Duodenal mucosa (tissue), 2 donors: Measurements from ENCODE around the gene TSHZ2.

Source experiments
- H3K27ac ChIP-seq: one replicate; pipeline ENCODE4 v1.7.0; 2013; ENCODE audit warnings: low read depth, low read length
- H3K27me3 ChIP-seq, 2 donors: one replicate each; pipeline ENCODE4 v1.7.0; 2013; ENCODE audit warnings: low read length in 2 of 2, control low read depth in 1 of 2; ENCODE audit not compliant: insufficient read depth in 2 of 2, control insufficient read depth in 1 of 2
- H3K36me3 ChIP-seq, 2 donors: one replicate each; pipeline ENCODE4 v1.7.0; 2013; ENCODE audit warnings: low read length in 2 of 2, control low read depth in 1 of 2; ENCODE audit not compliant: insufficient read depth in 2 of 2, control insufficient read depth in 1 of 2
- H3K4me1 ChIP-seq, 2 donors: one replicate each; pipeline ENCODE4 v1.7.0; 2013; ENCODE audit warnings: low read length in 2 of 2, control low read depth in 1 of 2; ENCODE audit not compliant: insufficient read depth in 2 of 2, control insufficient read depth in 1 of 2
- H3K4me3 ChIP-seq, 2 donors: one replicate each; pipeline ENCODE4 v1.7.0; 2013; ENCODE audit warnings: low read length in 2 of 2, low read depth in 1 of 2
- H3K9ac ChIP-seq, 2 donors: one replicate each; pipeline ENCODE4 v1.7.0; 2013; ENCODE audit warnings: low read length in 2 of 2, low read depth in 1 of 2
- H3K9me3 ChIP-seq, 2 donors: one replicate each; pipeline ENCODE4 v1.7.0; 2013; ENCODE audit warnings: low read length in 2 of 2, control low read depth in 1 of 2; ENCODE audit not compliant: control insufficient read depth in 1 of 2

The TSHZ2 gene

DNA sequence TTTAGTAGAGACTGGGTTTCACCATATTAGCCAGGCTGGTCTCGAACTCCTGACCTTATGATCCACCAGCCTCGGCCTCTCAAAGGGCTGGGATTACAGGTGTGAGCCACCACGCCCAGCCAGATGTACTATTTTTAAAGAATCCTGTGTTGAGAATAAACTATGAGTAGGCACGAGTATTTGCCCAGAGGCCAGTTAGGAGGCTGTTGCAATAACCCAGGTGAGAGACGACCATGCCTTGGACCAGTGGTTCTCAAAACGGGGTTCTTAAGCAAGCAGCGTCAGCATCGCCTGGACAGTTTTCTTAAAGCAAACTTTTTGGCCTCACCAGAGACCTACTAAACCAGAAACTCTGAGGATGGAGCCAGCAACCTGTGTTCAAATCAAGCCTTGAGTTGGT lies 362.7 kb downstream of the TSHZ2 start:
- no peak overlapping the region for H3K9ac ChIP-seq
- no peaks in the 10 kb centered on the region for H3K27me3 ChIP-seq
- peaks cover 0 to 4% of the 10 kb centered on the region in 2 donors for H3K4me1 ChIP-seq
- H3K4me3 ChIP-seq: no peak overlapping the region
- no peak overlapping the region for H3K27ac ChIP-seq
- H3K36me3 ChIP-seq: no peaks in the 10 kb centered on the region
- H3K9me3 ChIP-seq: no peaks in the 10 kb centered on the region

DNA sequence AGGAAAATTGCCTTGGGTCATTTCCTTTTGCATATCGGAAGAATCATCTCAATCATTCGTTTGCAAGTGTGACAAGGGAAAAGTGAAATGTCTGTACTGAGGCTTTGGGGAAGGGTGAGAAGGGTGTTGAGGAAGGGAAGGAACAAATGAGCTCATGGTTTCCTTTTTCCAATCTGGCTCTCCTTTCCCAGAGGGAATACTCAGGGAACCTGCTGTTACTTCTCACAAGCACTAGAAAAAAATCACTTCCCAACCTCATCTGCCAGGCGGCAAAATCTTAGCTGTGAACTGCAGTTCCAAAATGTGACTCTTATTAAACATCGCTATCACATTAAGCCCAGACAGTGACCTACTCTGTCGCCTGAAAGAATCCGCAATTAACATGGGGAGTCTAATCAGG lies 363.4 kb downstream of the TSHZ2 start:
- no peaks in the 10 kb centered on the region for H3K36me3 ChIP-seq
- H3K4me3 ChIP-seq: no peak overlapping the region
- H3K27ac ChIP-seq: no peak overlapping the region
- H3K9me3 ChIP-seq: no peaks in the 10 kb centered on the region
- no peaks in the 10 kb centered on the region for H3K27me3 ChIP-seq
- peaks cover 0 to 4% of the 10 kb centered on the region in 2 donors for H3K4me1 ChIP-seq
- H3K9ac ChIP-seq: no peak overlapping the region

DNA sequence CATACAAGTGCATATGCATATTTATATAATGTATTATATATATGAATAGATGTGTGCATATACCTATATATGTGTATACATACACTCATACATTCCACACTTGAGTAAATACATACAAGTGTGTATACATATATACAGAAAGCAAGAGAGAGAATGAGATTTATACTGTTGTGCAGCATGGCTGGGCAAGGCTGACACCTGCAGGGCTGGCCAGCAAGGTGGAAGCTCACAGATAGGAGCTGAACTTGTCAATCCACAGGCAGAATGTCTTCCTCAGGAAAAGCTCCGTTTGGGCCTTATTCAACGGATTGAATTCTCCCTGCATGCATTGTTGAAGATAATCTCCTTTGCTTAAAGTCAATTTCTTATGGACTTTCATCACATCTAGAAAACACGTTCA lies 364.7 kb downstream of the TSHZ2 start:
- Histone ChIP-seq H3K27ac (no peak overlapping the region), H3K36me3 (no peaks in the 10 kb centered on the region), H3K9me3 (no peaks in the 10 kb centered on the region), H3K27me3 (no peaks in the 10 kb centered on the region), H3K4me3 (no peak overlapping the region), H3K9ac (no peak overlapping the region), H3K4me1 (peaks cover 0 to 4% of the 10 kb centered on the region in 2 donors)

DNA sequence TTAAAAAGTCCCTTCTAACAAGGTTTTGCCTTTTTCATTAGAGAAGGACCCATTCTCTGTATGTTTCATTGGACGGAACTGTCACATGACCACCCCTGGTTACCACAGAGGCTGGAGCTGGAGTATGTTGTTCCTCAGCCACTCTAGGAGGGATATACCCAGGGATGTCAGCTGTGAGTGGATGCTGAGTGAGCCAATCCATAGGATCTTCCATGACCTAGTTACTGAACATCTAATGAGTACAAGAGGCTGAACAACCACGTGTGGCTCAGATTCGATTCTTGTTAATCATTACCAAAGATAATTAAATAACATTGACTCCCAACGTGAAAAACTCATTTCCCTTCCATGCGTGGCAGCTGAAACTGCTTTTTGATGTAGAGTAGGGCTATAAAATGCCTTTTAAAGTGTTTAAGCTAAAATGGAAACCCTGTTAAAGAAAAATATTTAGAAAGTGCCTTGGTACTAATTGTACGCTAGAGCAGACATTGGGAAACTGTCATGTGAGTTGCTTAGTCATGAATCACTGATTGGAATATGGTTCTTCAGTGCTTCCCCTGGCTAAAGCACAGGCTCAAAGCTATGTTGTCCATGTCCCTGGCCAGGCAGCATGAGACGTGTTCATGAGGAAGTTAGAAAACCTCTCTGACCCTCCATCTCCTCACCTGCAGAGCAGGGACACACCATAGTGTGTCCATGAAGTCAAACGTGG lies 365.4 kb downstream of the TSHZ2 start:
- Histone ChIP-seq H3K27ac (no peak overlapping the region), H3K9ac (no peak overlapping the region), H3K4me1 (peaks cover 0 to 4% of the 10 kb centered on the region in 2 donors)

DNA sequence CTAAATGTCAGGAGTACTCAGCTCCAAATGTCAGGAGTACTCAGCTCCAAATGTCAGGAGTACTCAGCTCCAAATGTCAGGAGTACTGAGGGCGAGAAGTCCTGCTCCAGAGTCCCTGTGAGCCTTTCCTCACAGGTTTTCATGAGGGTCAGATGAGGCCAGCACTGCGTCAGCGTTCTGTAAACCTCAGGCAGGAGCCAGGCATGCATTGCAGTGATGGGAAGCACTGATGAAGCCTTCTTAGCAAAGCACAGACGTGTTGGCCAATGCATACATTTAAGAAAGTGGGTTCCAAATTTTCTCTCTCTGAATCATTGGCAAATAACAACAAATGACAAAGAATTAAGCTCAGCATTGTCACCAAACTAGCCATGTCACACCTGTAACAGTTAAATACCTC lies 366.6 kb downstream of the TSHZ2 start:
- Histone ChIP-seq H3K36me3 (no peaks in the 10 kb centered on the region), H3K27ac (no peak overlapping the region), H3K9ac (no peak overlapping the region), H3K4me3 (no peak overlapping the region), H3K27me3 (no peaks in the 10 kb centered on the region), H3K9me3 (no peaks in the 10 kb centered on the region), H3K4me1 (peaks cover 0 to 4% of the 10 kb centered on the region in 2 donors)

More for the DNA sequence above, 365.4 kb downstream of the TSHZ2 start:
- H3K36me3 ChIP-seq: no peaks in the 10 kb centered on the region
- no peaks in the 10 kb centered on the region for H3K27me3 ChIP-seq
- H3K9me3 ChIP-seq: no peaks in the 10 kb centered on the region
- no peak overlapping the region for H3K4me3 ChIP-seq

GRCh38 chr20:53342429-53342828 lies 370.3 kb downstream of the TSHZ2 start:
- no peaks in the 10 kb centered on the region for H3K27me3 ChIP-seq
- H3K36me3 ChIP-seq: no peaks in the 10 kb centered on the region
- peaks cover 0 to 2% of the 10 kb centered on the region in 2 donors for H3K4me1 ChIP-seq
- H3K9me3 ChIP-seq: no peaks in the 10 kb centered on the region
- H3K27ac ChIP-seq: no peak overlapping the region
- H3K9ac ChIP-seq: no peak overlapping the region
- no peak overlapping the region for H3K4me3 ChIP-seq

- no peaks in the 10 kb centered on the region for H3K9me3 ChIP-seq
- H3K27me3 ChIP-seq: no peaks in the 10 kb centered on the region
- H3K4me1 ChIP-seq: no peaks in the 10 kb centered on the region
- H3K36me3 ChIP-seq: no peaks in the 10 kb centered on the region
- peak overlapping the region; percentile 11 to 53 for H3K4me3 ChIP-seq
- H3K9ac ChIP-seq: no peak overlapping the region
- no peak overlapping the region for H3K27ac ChIP-seq
Observed at GRCh38 chr20:53343448-53343847, 371.3 kb downstream of the TSHZ2 start.

DNA sequence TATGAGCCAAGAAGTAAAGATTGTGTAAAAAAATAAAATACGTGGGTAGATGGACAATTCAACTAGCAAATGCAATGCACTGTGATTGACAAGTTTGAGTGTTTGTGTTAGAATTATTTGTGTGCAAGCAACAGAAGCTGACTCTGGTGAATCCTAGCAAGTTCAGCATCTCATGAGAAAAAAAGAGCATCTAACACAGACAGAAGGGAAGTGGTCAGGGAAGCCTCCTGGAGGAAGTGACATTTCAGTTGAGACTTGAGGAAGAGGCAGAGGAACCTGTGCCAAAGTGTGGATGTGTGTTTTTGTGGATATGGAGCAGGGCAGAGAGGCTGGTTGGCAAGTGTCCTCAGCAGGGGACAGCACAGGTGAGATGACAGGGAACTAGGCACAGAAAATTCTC lies 372.7 kb downstream of the TSHZ2 start:
- no peak overlapping the region for H3K27ac ChIP-seq
- no peak overlapping the region for H3K9ac ChIP-seq
- no peaks in the 10 kb centered on the region for H3K4me1 ChIP-seq
- no peaks in the 10 kb centered on the region for H3K9me3 ChIP-seq
- no peaks in the 10 kb centered on the region for H3K27me3 ChIP-seq
- H3K4me3 ChIP-seq: no peak overlapping the region
- no peaks in the 10 kb centered on the region for H3K36me3 ChIP-seq

DNA sequence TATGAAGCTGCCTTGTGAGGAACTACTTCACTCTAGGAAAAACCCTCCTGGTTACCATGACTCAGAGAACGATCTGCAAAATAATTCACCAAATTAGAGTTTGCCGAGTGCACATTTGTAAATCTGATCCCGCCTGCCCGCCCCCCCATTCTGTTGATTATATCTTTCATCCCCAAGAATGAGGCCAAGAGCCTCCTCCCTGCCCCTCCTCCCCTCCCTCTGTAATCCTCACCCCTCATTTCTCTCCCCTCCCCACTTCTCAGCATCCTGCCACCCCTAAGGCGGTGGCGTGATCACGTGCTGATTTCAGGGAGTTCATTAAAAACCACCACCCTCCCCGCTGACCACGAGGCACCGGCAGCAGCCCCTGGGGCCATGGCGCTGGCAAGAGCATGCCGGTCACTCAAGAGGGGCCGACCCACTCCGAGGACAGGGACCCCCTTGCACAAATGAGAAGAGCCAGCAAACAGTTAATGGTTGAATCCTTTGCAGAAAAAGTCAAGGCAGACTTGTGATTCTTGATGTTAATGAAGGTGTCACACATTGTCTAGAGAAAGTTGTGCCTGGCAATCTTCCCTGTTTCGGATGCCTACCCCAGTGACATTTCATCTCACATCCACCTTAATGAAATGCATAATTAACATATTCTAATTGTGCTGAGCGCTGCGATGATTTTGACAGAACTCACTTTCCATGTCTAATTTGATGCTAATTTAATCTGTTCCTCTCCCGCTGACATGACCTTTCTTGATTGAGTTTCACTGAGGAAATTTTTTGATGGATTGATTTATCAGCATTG lies 373.6 kb downstream of the TSHZ2 start:
- H3K9ac ChIP-seq: no peak overlapping the region
- H3K27ac ChIP-seq: no peak overlapping the region
- no peaks in the 10 kb centered on the region for H3K27me3 ChIP-seq
- no peak overlapping the region for H3K4me3 ChIP-seq
- H3K9me3 ChIP-seq: no peaks in the 10 kb centered on the region
- H3K4me1 ChIP-seq: no peaks in the 10 kb centered on the region
- no peaks in the 10 kb centered on the region for H3K36me3 ChIP-seq

GRCh38 chr20:53346335-53346648 lies 374.1 kb downstream of the TSHZ2 start:
- Histone ChIP-seq H3K27me3 (no peaks in the 10 kb centered on the region), H3K27ac (no peak overlapping the region), H3K4me1 (no peaks in the 10 kb centered on the region), H3K4me3 (no peak overlapping the region), H3K9me3 (no peaks in the 10 kb centered on the region), H3K9ac (no peak overlapping the region), H3K36me3 (no peaks in the 10 kb centered on the region)
